ENCODE data around the gene SORBS2.

SORBS2 gene

GRCh38 chr4:185775792-185776555, 36.0 kb downstream of the SORBS2 start:
- DNase-seq (ENCODE audit: extremely low read depth in 1 of 2, low read depth in 1 of 2): no peak

- DNase-seq (ENCODE audit: extremely low read depth in 1 of 2, low read depth in 1 of 2): no peak
Observed at GRCh38 chr4:185774845-185775680, 36.9 kb downstream of the SORBS2 start.

- no peak for DNase-seq (ENCODE audit: extremely low read depth in 1 of 2, low read depth in 1 of 2)
Observed at GRCh38 chr4:185774131-185774653, 37.8 kb downstream of the SORBS2 start.

- no peak for DNase-seq (ENCODE audit: extremely low read depth in 1 of 2, low read depth in 1 of 2)
Observed at GRCh38 chr4:185773419-185773818, 38.6 kb downstream of the SORBS2 start.

GRCh38 chr4:185772391-185773093, 39.5 kb downstream of the SORBS2 start:
- no peak for DNase-seq (ENCODE audit: extremely low read depth in 1 of 2, low read depth in 1 of 2)

- no peak for DNase-seq (ENCODE audit: extremely low read depth in 1 of 2, low read depth in 1 of 2)
Observed at GRCh38 chr4:185771711-185772390, 40.1 kb downstream of the SORBS2 start.

- DNase-seq (ENCODE audit: extremely low read depth in 1 of 2, low read depth in 1 of 2): no peak
Observed at GRCh38 chr4:185767528-185767927, 44.5 kb downstream of the SORBS2 start.

GRCh38 chr4:185764876-185765275, 47.1 kb downstream of the SORBS2 start:
- DNase-seq (ENCODE audit: extremely low read depth in 1 of 2, low read depth in 1 of 2): no peak

GRCh38 chr4:185761352-185762235, 50.4 kb downstream of the SORBS2 start:
- no peak for DNase-seq (ENCODE audit: extremely low read depth in 1 of 2, low read depth in 1 of 2)

GRCh38 chr4:185758807-185759206, 53.2 kb downstream of the SORBS2 start:
- DNase-seq (ENCODE audit: extremely low read depth in 1 of 2, low read depth in 1 of 2): no peak

GRCh38 chr4:185755451-185755850, 56.5 kb downstream of the SORBS2 start:
- DNase-seq (ENCODE audit: extremely low read depth in 1 of 2, low read depth in 1 of 2): no peak

GRCh38 chr4:185754961-185755360, 57.0 kb downstream of the SORBS2 start:
- DNase-seq (ENCODE audit: extremely low read depth in 1 of 2, low read depth in 1 of 2): no peak

- no peak for DNase-seq (ENCODE audit: extremely low read depth in 1 of 2, low read depth in 1 of 2)
Observed at GRCh38 chr4:185752872-185753271, 59.1 kb downstream of the SORBS2 start.

GRCh38 chr4:185749858-185750257, 62.1 kb downstream of the SORBS2 start:
- no peak for DNase-seq (ENCODE audit: extremely low read depth in 1 of 2, low read depth in 1 of 2)

- no peak for DNase-seq (ENCODE audit: extremely low read depth in 1 of 2, low read depth in 1 of 2)
Observed at GRCh38 chr4:185748901-185749390, 63.0 kb downstream of the SORBS2 start.

GRCh38 chr4:185745891-185746290, 66.1 kb downstream of the SORBS2 start:
- no peak for DNase-seq (ENCODE audit: extremely low read depth in 1 of 2, low read depth in 1 of 2)

- no peak for DNase-seq (ENCODE audit: extremely low read depth in 1 of 2, low read depth in 1 of 2)
Observed at GRCh38 chr4:185744946-185745345, 67.0 kb downstream of the SORBS2 start.

GRCh38 chr4:185744488-185744862, 67.5 kb downstream of the SORBS2 start:
- no peak for DNase-seq (ENCODE audit: extremely low read depth in 1 of 2, low read depth in 1 of 2)

GRCh38 chr4:185743722-185744487, 68.1 kb downstream of the SORBS2 start:
- DNase-seq (ENCODE audit: extremely low read depth in 1 of 2, low read depth in 1 of 2): no peak

Measured in stimulated activated CD8-positive, alpha-beta memory T cell treated with anti-CD3 and anti-CD28 coated beads, Interleukin-7, amount 100 ng/mL, for 48 hours (primary cell).